Endometrial microvascular endothelial cells (primary cell): Measurements from ENCODE around the gene CHD2. TPM values are rescaled to one million over a fixed set of nuclear protein-coding genes. Genes with fewer than 3 reads are reported as not detected.

Experiments used
- in situ Hi-C: cut with HindIII; loops from 2 replicates; pipeline ENCODE4 v1.10.0; 2017; ENCODE audit warnings: low sequenced_read_pairs, low pct_unique_long_range_greater_than_20kb; ENCODE audit errors: inconsistent ontology term
- total RNA-seq: library from RNA; depleted of rRNA; stranded (reverse); fragments of >200 nt; gene quantifications from one replicate; pipeline ENCODE4 v1.2.3, GENCODE V29; 2015; ENCODE audit errors: inconsistent ontology term

CHD2 gene
- total RNA-seq, 1 donor from 2014 or later: 39.8 TPM

- in situ Hi-C loops: no loop called here
These were observed 44.9 kb downstream of the CHD2 start for GRCh38 chr15:92944946-92945521.

- in situ Hi-C loops: no loop called here
These were observed 47.1 kb downstream of the CHD2 start for GRCh38 chr15:92947071-92947730.

- in situ Hi-C loops: no loop called here
These were observed 49.6 kb downstream of the CHD2 start for GRCh38 chr15:92949604-92950249.

GRCh38 chr15:92951800-92952457 lies 51.8 kb downstream of the CHD2 start:
- in situ Hi-C loops: no loop called here

GRCh38 chr15:92952458-92952850 lies 52.3 kb downstream of the CHD2 start:
- in situ Hi-C loops: no loop called here

- in situ Hi-C loops: no loop called here
These were observed 53.4 kb downstream of the CHD2 start for GRCh38 chr15:92953566-92953965.

GRCh38 chr15:92954002-92954401 lies 53.9 kb downstream of the CHD2 start:
- in situ Hi-C loops: no loop called here

GRCh38 chr15:92954578-92954977 lies 54.5 kb downstream of the CHD2 start:
- in situ Hi-C loops: no loop called here

- in situ Hi-C loops: no loop called here
These were observed 55.6 kb downstream of the CHD2 start for GRCh38 chr15:92955706-92956105.

- in situ Hi-C loops: no loop called here
These were observed 58.0 kb downstream of the CHD2 start for GRCh38 chr15:92958105-92958504.

- in situ Hi-C loops: no loop called here
These were observed 59.1 kb downstream of the CHD2 start for GRCh38 chr15:92959219-92959618.

GRCh38 chr15:92960996-92961681 lies 61.0 kb downstream of the CHD2 start:
- in situ Hi-C loops: no loop called here

- in situ Hi-C loops: no loop called here
These were observed 62.8 kb downstream of the CHD2 start for GRCh38 chr15:92962914-92963313.

- in situ Hi-C loops: no loop called here
These were observed 63.7 kb downstream of the CHD2 start for GRCh38 chr15:92963794-92964193.

GRCh38 chr15:92968926-92969651 lies 69.0 kb downstream of the CHD2 start:
- in situ Hi-C loops: no loop called here

- in situ Hi-C loops: no loop called here
These were observed 70.5 kb downstream of the CHD2 start for GRCh38 chr15:92970656-92971055.

GRCh38 chr15:92971081-92971480 lies 71.0 kb downstream of the CHD2 start:
- in situ Hi-C loops: no loop called here

- in situ Hi-C loops: no loop called here
These were observed 71.6 kb downstream of the CHD2 start for GRCh38 chr15:92971713-92972112.
